HFF-Myc (cell line): ENCODE data around the gene CIITA.

Experiments used
- DNase-seq: peaks from one replicate; pipeline ENCODE4 v3.0.0-alpha.2; 2011; ENCODE audit warnings: low read depth; ENCODE audit errors: extremely low read depth
- H3K4me3 ChIP-seq: replicated peaks from 2 replicates; pipeline ENCODE4 v1.5.1; 2011; ENCODE audit warnings: low read depth, mild to moderate bottlenecking, control low read depth, low read length
- CTCF ChIP-seq: IDR thresholded peaks from 2 replicates; pipeline ENCODE4 v1.5.1; 2012; ENCODE audit warnings: mild to moderate bottlenecking, low read depth, low read length, control low read depth; ENCODE audit errors: missing control alignments

The CIITA gene

GRCh38 chr16:10906482-10906881, 29.5 kb downstream of the CIITA start:
- TF ChIP-seq CTCF = no peak
- DNase-seq = no peak
- H3K4me3 ChIP-seq = no peak overlapping the region

- TF ChIP-seq CTCF = no peak
- no peak overlapping the region for H3K4me3 ChIP-seq
- no peak for DNase-seq
These were observed 30.1 kb downstream of the CIITA start for GRCh38 chr16:10906914-10907756.

GRCh38 chr16:10907757-10908045, 30.7 kb downstream of the CIITA start:
- no peak for DNase-seq
- TF ChIP-seq CTCF = no peak
- no peak overlapping the region for H3K4me3 ChIP-seq

- no peak overlapping the region for H3K4me3 ChIP-seq
- no peak for TF ChIP-seq CTCF
- no peak for DNase-seq
These were observed 34.3 kb downstream of the CIITA start for GRCh38 chr16:10911267-10911666.

- no peak for DNase-seq
- no peak overlapping the region for H3K4me3 ChIP-seq
- no peak for TF ChIP-seq CTCF
These were observed 39.5 kb downstream of the CIITA start for GRCh38 chr16:10916534-10916933.

GRCh38 chr16:10918294-10919002, 41.4 kb downstream of the CIITA start:
- H3K4me3 ChIP-seq = no peak overlapping the region
- peak; percentile 100 for TF ChIP-seq CTCF
- peak; percentile 87 for DNase-seq
